G401.6 (cell line): ENCODE measurements around the gene TOP3A.
"Not testable (repeated sequence)": the region's sequence is repeated elsewhere in the genome, so short reads cannot be mapped to it uniquely, and the experiment has no call there.

Experiments
- FAIRE-seq: peaks from 2 replicates; lab custom pipeline; 2012; peaks lifted over from hg19 to GRCh38; lab: Jason Lieb, UNC

The TOP3A gene

DNA sequence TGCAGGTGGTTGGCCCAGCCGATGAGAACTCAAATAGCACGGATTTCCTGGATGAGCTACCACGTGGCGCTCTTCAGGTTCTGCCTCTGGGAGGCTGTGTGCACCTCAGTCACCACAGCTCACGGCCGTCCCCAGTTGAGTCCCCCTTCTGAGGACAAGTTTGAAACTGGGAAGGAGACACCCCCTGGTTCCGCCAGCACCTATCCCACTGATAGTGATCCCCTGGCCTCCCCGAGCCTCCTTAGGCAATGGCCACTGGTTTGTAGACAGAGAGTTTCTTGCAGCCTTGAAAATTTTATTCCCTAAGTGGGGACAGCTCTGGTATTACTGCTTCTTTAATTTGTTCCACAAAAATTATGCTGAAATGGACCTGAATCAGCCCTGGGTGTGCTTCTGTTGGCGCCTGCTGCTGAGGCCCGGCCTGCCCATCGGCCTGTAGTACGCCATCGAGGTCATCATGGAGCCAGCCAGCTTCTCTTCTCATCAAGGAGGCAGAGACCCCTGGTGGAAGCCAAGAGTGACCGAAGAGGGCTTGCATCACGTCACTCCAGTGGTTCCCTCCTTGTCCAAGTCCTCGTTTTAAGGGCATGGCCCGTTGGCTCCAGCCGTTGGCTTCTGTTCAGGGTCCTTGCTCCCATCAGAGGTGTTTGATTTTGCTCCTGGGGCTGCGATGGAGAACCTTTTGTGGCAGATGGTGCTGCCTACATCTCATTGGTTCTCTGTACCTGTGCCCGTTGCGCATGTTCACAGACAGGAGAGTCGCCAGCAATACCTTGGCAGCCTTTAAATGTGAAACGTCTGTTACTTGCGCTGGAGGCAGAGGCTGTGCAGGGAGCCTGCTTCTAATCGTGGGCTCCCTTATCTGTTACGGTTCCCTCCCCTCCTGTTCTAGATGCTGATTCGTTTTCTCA lies 9.6 kb upstream of the TOP3A start:
- FAIRE-seq: no peak

DNA sequence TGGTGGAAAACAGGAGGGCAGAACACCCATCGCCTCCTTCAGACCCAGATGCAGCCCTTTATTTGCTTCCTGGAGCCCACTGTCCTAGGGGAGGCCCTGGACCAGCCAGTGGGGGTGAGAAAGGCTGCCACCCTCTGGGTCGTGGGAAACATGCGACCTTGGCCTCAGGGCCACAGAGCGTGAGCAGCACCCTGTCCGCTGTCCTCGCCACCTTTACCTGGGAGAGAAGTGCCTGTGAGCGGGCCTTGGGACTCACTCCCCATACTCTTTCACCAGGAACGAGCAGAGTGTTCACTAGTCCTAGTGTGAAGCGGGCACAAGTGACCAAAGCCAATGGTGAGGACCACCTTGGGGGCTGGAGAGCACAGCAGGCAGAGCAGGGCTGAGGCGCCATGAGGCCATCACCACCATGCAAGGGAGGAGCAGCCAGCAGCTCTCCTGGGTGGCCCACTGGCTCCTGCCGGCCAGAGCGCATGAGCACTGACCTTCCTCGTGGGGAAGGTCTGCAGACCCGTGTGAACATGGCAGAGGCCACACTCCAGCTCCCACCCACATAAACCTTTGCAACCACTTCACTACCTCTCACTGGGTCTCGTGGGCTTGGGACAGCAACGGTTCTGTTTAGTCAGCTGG lies 8.8 kb upstream of the TOP3A start:
- no peak for FAIRE-seq

DNA sequence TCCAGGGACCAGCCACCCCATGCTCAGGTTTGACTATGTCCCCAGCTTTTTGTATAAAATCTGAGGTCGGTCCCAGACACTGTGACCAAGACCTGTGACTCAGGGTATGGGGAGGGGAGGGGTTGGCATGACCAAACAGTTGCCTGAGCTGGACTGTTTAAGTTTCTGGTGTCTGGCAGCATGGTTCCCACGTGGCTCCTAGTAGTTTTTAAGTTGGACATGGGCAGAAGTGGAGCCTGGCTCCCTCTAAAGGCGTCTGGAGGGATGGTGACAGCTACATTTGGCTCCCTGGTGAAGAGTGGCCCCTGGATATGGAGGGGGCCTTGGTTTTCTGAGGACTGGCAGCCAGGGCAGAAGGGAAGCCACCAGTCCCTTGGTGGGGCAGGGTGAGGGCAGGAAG lies 8.2 kb upstream of the TOP3A start:
- no peak for FAIRE-seq

DNA sequence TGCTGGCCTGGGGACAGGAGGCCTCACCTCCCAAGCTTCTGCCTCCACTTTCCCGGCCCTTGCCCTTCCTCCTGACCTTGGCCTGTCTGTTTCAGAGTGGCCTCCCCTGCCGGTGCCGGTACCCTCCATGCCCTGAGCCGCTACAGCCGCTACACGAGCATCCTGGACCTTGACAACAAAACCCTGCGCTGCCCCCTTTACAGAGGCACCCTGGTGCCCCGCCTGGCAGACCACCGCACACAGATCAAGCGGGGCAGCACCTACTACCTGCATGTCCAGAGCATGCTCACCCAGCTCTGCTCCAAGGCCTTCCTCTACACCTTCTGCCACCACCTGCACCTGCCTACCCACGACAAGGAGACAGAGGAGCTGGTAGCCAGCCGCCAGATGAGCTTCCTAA lies 7.7 kb upstream of the TOP3A start:
- FAIRE-seq: no peak

DNA sequence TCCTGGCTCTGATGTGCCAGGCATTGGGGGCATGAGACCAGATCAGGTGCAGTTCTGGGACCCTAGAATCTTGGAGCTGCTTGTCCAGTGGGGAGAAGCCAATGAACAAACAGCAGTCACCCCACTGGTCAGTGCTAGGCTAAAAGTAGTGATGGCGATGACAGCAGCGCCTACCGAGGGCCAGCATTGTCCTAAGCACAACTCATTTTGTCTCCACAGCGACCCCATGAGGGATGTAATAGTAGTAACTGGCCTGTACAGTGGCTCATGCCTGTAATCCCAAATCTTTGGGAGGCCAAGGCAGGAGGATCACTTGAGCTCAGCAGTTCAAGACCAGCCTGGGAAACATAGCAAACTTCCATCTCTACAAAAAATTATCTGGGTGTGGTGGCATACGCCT lies 6.5 kb upstream of the TOP3A start:
- no peak for FAIRE-seq

DNA sequence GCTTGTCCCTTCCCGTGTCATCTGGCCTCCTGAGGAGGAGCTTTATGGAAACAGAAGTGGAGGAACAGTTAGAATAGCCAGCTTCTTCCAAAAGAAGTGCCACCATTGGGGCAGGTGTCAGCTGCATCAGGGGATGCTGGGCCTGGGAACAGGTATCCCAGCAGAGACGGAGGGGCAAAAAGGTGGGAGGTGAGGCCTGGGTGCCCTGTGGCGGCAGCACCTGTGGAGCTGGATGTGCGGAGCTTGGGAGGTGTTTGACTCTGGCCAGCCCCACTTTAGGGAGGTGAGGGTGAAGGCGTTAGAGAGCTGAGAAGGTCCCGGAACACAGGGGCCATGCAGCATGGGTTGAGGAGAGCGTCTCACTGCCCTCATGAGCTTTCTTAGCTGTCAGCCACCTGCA lies 5.5 kb upstream of the TOP3A start:
- FAIRE-seq: no peak

DNA sequence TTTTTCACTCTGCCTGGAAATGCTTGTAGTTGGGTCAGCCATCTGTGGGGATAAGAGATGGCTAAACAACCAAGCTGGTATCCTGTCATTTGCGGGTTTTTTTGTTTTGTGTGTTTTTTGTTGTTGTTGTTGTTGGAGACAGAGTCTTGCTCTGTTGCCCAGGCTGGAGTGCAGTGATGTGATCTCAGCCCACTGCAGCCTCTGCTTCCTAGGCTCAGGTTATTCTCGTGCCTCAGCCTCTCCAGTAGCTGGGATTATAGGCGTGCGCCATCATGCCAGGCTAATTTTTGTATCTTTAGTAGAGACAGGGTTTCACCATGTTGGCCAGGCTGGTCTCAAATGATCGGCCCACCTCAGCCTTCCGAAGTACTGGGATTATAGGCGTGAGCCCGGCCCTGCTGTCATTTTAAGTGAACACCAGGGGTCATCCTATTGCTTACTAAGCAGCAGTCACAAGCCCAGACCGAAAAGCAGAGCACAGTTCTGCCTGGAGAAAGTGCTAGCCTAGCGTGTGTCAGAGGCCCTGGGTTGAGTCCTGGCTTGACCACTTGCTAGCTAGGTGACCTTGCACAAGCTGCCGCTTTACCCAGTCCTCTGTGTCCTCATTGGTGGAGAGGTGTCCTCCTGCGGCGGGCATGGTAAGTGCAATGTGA lies 4.9 kb upstream of the TOP3A start:
- no peak for FAIRE-seq

DNA sequence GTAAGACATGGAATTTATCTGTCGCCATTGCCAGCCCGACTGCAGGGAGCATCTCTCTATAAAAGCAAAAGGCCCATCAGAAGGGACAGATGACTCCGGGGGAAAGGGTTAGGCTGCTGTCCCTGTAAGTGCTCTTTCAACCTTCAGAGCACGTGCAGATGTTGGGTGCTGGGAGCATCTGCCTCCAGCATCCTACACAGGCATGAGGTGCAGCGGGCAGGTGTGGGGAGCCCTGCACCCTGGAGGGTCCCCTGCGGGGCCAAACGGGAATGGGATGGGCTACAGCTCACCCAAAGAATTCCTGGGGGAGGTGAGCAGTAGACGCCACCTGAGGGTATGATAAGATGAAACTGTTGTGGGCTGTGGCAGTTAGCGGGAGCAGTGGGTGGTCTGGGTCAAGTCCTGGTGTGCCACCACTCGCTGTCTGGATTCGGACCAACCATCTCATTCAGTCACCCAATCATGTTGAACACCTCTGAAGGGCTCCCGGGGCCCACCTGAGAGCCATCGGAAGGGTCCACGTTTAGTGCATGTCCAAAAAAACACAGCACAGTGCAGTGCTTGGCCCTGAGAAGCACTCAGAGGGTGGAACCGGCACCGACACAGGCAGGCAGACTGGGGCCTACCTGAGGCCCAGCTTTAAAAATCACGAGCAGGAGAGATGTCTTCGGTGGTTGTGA lies 4.1 kb upstream of the TOP3A start:
- no peak for FAIRE-seq

DNA sequence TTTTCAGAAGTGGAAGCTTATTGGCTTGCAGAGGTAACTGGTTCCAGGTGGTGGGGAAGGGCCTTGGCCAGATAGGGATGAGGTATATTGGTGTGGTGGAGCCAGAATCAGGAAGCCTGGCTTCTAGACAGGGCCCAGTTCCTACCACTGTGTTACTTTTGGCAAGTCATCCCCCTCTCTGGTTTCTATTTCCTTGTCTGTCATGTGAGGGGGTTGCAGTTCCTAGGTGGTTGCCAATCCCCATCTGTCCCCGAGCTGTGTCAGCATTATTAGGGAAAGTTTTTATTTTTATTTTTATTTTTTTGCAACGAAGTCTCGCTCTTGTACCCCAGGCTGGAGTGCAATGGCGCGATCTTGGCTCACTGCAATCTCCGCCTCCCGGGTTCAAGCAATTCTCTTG lies 3.3 kb upstream of the TOP3A start:
- FAIRE-seq: no peak

DNA sequence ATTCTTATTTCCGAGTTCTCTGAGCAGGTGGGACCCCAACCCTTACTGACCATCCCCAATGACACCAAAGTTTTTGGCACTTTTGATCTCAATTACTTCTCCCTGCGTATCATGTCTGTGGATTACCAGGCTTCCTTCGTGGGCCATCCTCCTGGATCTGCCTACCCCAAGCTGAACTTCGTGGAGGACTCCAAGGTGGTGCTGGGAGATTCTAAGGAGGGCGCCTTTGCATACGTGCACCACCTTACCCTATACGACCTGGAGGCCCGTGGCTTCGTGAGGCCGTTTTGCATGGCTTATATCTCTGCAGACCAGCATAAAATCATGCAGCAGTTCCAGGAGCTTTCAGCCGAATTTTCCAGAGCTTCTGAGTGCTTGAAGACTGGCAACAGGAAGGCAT lies 1.2 kb upstream of the TOP3A start:
- no peak for FAIRE-seq

DNA sequence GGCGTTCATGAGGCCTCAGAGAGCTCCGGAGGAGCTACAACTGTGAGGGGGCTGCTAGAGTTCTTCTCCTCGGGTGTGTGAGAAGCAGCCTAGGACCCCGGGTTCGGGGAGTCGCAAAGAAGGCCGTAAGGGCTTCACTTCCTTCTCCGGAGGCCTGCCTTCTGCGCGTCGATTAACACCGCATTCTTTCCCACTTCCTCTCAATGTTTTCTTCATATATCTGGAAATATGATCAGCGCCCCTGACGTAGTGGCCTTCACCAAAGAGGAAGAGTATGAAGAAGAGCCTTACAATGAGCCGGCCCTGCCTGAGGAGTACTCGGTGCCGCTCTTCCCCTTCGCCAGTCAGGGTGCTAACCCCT lies 748 bp upstream of the TOP3A start:
- FAIRE-seq: no peak

DNA sequence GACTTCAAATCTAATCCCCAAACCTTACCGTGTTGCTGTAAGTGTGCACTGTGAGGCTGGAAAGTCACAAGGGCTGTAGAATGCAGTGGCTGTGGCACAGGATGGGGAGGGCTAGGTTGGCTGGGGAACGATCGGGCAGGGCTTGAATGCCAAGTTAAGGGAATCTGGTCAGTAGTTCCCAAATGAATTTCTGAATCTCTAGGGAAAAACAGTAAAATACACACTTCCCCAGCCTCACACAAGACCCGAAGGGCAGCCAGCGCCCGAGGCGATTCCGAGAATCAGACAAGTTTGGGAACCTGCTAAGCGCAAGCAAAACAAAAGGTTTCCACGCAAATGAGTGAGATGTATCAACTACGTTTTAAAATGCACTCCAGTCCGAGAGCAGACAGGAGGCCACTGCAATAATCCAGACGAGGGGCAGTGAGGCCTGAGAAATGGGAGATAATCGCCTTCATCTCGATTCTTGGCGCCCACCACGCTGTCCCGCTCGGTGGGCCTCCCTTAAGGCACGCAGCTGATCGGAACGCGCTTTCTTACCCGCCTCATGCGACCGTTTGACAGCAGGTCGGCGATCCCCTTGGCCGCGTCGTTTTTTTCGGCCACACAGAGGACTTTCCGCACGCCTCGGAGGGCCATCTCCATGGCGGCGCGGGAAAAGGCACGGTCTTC lies 599 bp downstream of the TOP3A start:
- no peak for FAIRE-seq

DNA sequence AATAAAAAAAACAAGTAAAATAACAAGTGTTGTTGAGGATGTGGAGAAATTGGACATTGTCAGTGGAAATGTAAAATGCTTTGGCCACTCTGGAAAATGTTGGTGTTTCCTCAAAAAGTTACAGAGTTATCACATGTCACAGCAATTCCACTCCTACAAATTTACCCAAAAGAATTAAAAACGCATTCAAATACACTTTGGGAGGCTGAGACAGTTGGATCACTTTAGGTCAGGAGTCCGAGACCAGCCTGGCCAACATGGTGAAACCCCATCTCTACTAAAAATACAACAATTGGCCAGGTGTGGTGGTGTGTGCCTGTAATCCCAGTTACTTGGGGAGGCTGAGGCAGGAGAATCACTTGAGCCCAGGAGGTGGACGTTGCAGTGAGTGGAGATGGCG lies 5.6 kb downstream of the TOP3A start:
- FAIRE-seq: no peak

DNA sequence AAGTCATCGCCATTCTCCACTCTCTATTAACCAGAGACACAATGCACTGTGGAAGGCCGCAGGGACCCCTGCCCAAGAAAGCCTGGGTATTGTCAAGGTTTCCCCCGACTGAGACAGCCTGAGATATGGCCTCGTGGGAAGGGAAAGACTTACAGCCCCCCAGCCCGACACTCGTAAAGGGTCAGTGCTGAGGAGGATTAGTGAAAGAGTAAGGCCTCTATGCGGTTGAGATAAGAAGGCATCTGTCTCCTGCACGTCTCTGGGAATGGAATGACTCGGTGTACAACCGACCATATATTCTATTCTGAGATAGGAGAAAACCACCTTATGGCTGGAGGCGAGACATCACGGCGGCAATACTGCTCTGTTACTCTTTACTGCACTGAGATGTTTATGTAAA lies 11.6 kb downstream of the TOP3A start:
- not testable (repeated sequence) for FAIRE-seq

DNA sequence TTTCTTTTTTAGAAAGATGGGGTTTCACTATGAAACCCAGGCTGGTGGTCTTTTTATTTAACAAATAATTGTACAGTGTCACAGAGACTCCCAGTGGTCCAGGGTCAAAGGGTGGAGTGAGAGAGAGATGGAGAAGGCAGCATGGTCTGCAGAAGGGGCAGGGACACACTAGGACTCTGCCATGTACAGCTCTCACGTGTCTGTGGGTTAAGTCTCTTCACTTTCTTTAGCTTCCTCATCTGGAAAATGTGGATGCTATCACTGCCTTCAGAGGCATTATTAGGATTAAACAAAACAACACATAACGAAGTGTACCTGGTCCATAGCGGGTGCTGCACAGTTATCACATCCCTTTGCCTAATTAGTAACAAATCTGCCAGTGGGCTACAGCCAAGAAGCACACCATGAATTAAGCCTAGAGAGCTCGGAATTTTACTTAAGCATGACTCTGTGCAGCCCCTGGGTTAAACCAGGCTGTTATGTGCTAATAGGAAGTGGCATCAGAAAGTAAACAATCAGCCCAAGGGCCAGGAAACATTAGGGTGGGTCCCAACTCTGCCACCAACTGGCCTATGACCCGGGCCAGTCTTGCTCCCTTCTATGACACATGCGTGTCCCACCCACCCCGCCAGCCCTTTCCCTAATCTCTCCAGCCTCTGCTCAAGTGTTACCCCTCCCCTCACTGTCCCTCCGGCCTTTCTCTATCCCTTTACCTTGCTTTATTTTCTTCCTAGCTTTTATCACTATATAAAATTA lies 13.9 kb downstream of the TOP3A start:
- FAIRE-seq: no peak

DNA sequence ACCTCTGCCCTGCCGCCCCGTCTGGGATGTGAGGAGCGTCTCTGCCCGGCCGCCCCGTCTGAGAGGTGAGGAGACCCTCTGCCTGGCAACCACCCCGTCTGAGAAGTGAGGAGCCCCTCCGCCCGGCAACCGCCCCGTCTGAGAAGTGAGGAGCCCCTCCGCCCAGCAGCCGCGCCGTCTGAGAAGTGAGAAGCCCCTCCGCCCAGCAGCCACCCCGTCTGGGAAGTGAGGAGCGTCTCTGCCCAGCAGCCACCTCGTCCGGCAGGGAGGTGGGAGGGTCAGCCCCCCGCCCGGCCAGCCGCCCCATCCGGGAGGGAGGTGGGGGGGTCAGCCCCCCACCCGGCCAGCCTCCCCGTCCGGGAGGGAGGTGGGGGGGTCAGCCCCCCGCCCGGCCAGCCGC lies 16.7 kb downstream of the TOP3A start:
- FAIRE-seq: not testable (repeated sequence)

DNA sequence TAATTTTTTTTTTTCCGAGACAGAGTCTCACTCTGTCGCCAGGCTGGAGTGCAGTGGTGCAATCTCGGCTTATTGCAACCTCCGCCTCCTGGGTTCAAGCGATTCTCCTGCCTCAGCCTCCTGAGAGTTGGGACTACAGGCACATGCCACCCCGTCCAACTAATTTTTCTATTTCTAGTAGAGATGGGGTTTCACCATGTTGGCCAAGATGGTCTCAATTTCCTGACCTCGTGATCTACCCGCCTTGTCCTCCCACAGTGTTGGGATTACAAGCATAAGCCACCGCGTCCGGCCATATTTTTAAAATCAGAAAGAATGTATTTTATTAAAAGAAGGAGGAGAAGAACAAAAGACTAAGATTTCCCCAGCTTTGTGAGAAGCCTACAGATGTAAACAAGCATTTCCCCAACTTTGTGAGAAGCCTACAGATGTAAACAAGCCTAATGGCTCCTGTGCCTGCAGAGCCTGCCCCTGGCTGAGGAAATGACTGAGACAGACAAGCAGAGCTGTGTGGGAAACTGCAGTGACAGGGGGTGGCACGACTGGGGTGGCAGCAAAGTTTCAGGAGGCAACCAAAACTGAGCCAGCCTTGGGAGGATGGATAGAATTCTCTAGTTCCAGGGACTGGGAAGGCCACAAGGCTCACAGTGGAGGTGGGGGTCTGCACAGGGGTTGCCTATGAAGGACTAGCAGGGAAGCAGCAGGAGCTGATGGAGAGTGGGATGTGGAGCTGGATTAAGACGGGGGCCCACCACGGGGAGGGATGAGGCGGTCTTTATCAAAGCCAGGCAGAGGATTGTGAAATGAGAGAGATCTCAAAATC lies 22.9 kb downstream of the TOP3A start:
- FAIRE-seq: no peak

DNA sequence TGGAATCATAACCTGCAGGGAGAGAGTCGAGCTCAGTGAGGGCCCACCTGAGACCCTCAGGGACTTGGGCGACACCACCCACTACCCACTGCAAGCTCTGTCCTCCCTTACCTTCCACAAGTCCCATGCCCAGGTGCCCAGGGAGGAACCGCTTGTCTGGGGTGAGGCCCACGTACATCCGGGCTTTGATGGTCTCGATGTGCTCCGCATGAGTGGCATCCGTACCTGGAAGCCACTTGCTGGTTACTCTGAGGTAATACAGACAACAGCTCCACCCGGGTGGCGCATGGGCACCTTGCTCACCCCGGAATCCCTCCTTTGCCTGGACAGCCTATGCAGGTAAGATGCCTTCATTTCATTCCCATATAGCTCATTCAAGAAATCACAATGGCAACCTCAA lies 29.5 kb downstream of the TOP3A start:
- FAIRE-seq: no peak

DNA sequence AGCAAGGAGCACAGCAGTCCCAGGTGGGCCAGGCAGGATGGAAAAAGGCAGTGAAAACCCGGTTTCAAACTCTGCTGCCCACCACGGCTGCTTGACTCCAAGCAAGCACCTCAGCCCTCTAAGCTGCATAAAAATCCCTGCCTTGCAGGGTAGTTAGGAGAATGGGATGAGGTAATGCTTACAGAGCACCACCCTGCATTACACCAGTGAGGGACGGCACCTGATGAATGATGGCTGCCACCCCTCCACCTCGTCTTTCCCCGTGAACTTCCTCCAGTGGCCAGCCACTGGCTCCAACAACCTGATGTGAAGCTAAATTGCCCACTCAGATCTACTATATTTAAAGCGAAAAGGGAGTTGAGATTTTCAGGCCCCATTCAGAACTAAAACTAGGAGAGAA lies 33.0 kb downstream of the TOP3A start:
- no peak for FAIRE-seq

DNA sequence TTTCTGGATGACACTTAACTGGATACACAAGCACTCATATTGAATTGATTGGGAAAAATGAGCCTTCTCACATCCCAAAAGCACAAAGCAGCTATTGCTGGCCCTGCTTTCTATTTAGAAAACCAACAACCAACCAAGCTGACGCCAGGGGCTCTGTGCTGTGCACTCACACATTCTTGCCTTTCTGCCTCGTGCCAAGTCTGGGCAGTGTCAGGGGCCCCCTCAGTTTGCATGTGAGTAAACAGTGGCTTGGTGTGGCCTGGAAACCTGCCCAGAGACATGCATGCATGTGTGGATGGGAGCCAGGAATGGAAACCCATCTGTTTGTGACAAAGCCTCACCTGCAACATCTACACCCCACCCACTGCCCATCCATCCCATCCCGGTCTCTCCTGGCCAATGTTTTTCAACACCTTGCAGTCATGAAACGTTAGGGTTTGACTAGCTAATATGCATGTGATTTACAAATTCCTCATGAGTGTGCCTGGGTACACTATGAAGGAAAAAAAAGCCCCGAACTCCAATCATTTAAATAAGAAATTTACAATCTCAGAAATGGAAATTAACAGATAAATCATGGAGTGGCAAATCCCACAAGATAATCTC lies 33.9 kb downstream of the TOP3A start:
- no peak for FAIRE-seq
